Endothelial cell of umbilical vein (primary cell): ENCODE measurements around the gene RSRC1. TPM values are rescaled to one million over a fixed set of nuclear protein-coding genes. Genes with fewer than 3 reads are reported as not detected.

ENCODE experiments used
- BruUV-seq: library from RNA; stranded (reverse); fragments of 400-500 nt; replicated peaks from 2 replicates; lab custom pipeline; 2021; lab: Mats Ljungman, UMichigan
- CTCF ChIA-PET: fragments of 300-600, 350-600 bp; sonication (Branson Sonifier 250); formaldehyde crosslinking; loops from one replicate; lab custom pipeline; 2021; ENCODE audit warnings: antibody characterized with exemption, inconsistent platforms; lab: Charles Lee
- POLR2A ChIA-PET: fragments of 300-600, 350-600 bp; sonication (Branson Sonifier 250); formaldehyde crosslinking; loops from one replicate; lab custom pipeline; 2021; ENCODE audit warnings: antibody characterized with exemption, inconsistent platforms; lab: Charles Lee
- DNase-seq: peaks from one replicate; pipeline ENCODE4 v3.0.0-alpha.2; 2011; ENCODE audit warnings: low read depth, low spot score
- FAIRE-seq: peaks from 2 replicates; lab custom pipeline; 2011; peaks lifted over from hg19 to GRCh38; lab: Jason Lieb, UNC
- H2AFZ ChIP-seq: 2 replicates; pipeline ENCODE4 v1.6.0; 2012; ENCODE audit warnings: low read depth, low read length, control low read depth, inconsistent platforms
- H3K27ac ChIP-seq: 2 replicates; pipeline ENCODE4 v1.5.1; 2011; ENCODE audit warnings: low read depth, mild to moderate bottlenecking, control low read depth, low read length, moderate library complexity; ENCODE audit not compliant: insufficient read depth
- H3K27me3 ChIP-seq, 2 experiments: 2 replicates each; pipeline versions ENCODE4 v1.6.0 to v1.6.1; 2011; ENCODE audit warnings: low read length in 2 of 2, mixed read lengths in 1 of 2; ENCODE audit not compliant: control insufficient read depth in 2 of 2, insufficient read depth in 2 of 2
- H3K36me3 ChIP-seq, 2 experiments: 2 replicates in 1 of 2; 3 replicates in 1 of 2; pipeline ENCODE4 v1.5.1; 2011; ENCODE audit warnings: low read length in 2 of 2, mild to moderate bottlenecking in 1 of 2, moderate library complexity in 1 of 2; ENCODE audit not compliant: control insufficient read depth in 2 of 2, insufficient read depth in 2 of 2; ENCODE audit errors: extremely low read depth in 1 of 2
- H3K4me1 ChIP-seq: 3 replicates; pipeline ENCODE4 v1.5.1; 2011; ENCODE audit warnings: mild to moderate bottlenecking, low read length; ENCODE audit not compliant: control insufficient read depth, insufficient read depth; ENCODE audit errors: extremely low read depth
- H3K4me2 ChIP-seq: 2 replicates; pipeline ENCODE4 v1.6.1; 2011; ENCODE audit warnings: low read length, control low read depth, mixed read lengths; ENCODE audit not compliant: insufficient read depth
- H3K4me3 ChIP-seq, 3 experiments: fragments of 200-600 bp in 1 of 3; sonication (generic), shearing (Covaris generic) in 1 of 3; replicated peaks in 1 of 3; 2 replicates each; pipeline ENCODE4 v1.5.1; 2011 to 2016; ENCODE audit warnings: control low read depth in 3 of 3, low read length in 3 of 3, mild to moderate bottlenecking in 2 of 3, inconsistent platforms in 1 of 3, low read depth in 1 of 3, moderate library complexity in 1 of 3; ENCODE audit not compliant: insufficient read depth in 1 of 3
- H3K79me2 ChIP-seq: 2 replicates; pipeline ENCODE4 v1.6.0; 2012; ENCODE audit warnings: low read length, inconsistent platforms; ENCODE audit not compliant: control insufficient read depth, insufficient read depth
- H3K9ac ChIP-seq: replicated peaks from 2 replicates; pipeline ENCODE3; 2011; ENCODE audit warnings: low read length, control low read depth; ENCODE audit not compliant: insufficient read depth; ENCODE audit errors: extremely low read depth
- H3K9me1 ChIP-seq: replicated peaks from 3 replicates; pipeline ENCODE4 v1.6.0; 2011; ENCODE audit warnings: mild to moderate bottlenecking, low read length; ENCODE audit not compliant: control insufficient read depth, insufficient read depth; ENCODE audit errors: extremely low read depth
- H3K9me3 ChIP-seq: replicated peaks from 2 replicates; pipeline ENCODE4 v1.5.1; 2012; ENCODE audit warnings: low read length, inconsistent platforms; ENCODE audit not compliant: control insufficient read depth, insufficient read depth
- H4K20me1 ChIP-seq: replicated peaks from 2 replicates; pipeline ENCODE3; 2011; ENCODE audit warnings: mild to moderate bottlenecking, low read length; ENCODE audit not compliant: control insufficient read depth, insufficient read depth; ENCODE audit errors: extremely low read depth
- EZH2 ChIP-seq: IDR thresholded peaks from 2 replicates; pipeline ENCODE4 v1.6.1; 2012; ENCODE audit warnings: borderline replicate concordance, low read depth, mild to moderate bottlenecking, moderate library complexity, low read length, inconsistent platforms; ENCODE audit not compliant: severe bottlenecking
- FOS ChIP-seq: IDR thresholded peaks from 2 replicates; pipeline ENCODE4 v1.6.1; 2011; ENCODE audit warnings: mild to moderate bottlenecking, low read length, moderate library complexity, borderline replicate concordance; ENCODE audit not compliant: insufficient read depth
- GATA2 ChIP-seq: IDR thresholded peaks from 2 replicates; pipeline ENCODE4 v1.7.0; 2011; ENCODE audit warnings: low read depth, mild to moderate bottlenecking, moderate library complexity, mixed read lengths, low read length; ENCODE audit not compliant: insufficient read length, insufficient read depth
- JUN ChIP-seq: IDR thresholded peaks from 2 replicates; pipeline ENCODE4 v1.6.1; 2011; ENCODE audit warnings: borderline replicate concordance, low read depth; ENCODE audit not compliant: insufficient read length, insufficient read depth
- MYC ChIP-seq: IDR thresholded peaks from one replicate; pipeline ENCODE4 v1.6.1; 2011; ENCODE audit warnings: mild to moderate bottlenecking, low read depth, low read length
- POLR2A ChIP-seq: IDR thresholded peaks from 2 replicates; pipeline ENCODE4 v1.6.1; 2012; ENCODE audit warnings: low read depth, mild to moderate bottlenecking, control low read depth, low read length
- POLR2AphosphoS5 ChIP-seq: IDR thresholded peaks from 2 replicates; pipeline ENCODE4 v1.6.1; 2012; ENCODE audit warnings: low read depth, mild to moderate bottlenecking, control low read depth, low read length, moderate library complexity; ENCODE audit not compliant: insufficient read depth
- dilution Hi-C: fragments of 300-500 bp; cut with MboI; formaldehyde crosslinking; loops from one replicate; pipeline ENCODE4 v1.15.0; 2019; ENCODE audit warnings: low sequenced_read_pairs; ENCODE audit not compliant: extremely low pct_ligation_motif_present
- intact Hi-C: fragments of 100-400 bp; cut with micrococcal nuclease; formaldehyde crosslinking; loops from one replicate; pipeline ENCODE4 v1.10.0; 2022
- polyA plus RNA-seq, 4 experiments: library from polyadenylated mRNA; depleted of rRNA in 3 of 4; stranded (reverse) in 3 of 4; unstranded in 1 of 4; fragments of >200 nt; gene quantifications; 2 replicates each; pipeline versions ENCODE4 v1.2.1 to v1.2.3, GENCODE V29; 2011 to 2012; ENCODE audit warnings: missing spikeins in 1 of 4
- total RNA-seq: library from RNA; stranded (reverse); gene quantifications from 2 replicates; pipeline ENCODE4 v1.2.3, GENCODE V29; 2021
- TF ChIP-seq, protein P1 (sequence below), 2 donors: IDR thresholded peaks; 1 replicate in 1 of 2; 2 replicates in 1 of 2; pipeline ENCODE4 v1.5.1; 2011; ENCODE audit warnings: low read length in 2 of 2, mild to moderate bottlenecking in 2 of 2, moderate library complexity in 2 of 2, control low read depth in 1 of 2, inconsistent platforms in 1 of 2, low read depth in 1 of 2; ENCODE audit not compliant: insufficient read depth in 1 of 2; ENCODE audit errors: extremely low read depth in 1 of 2
- TF ChIP-seq, protein P2 (sequence below): IDR thresholded peaks from 2 replicates; pipeline ENCODE4 v1.6.1; 2011; ENCODE audit not compliant: insufficient read depth, insufficient read length

RSRC1 gene
- total and polyA plus RNA-seq, 2 donors (not counting 3 experiments of a cell fraction or from before 2014, with no cell fraction given): 1.8 to 25.4 TPM

DNA sequence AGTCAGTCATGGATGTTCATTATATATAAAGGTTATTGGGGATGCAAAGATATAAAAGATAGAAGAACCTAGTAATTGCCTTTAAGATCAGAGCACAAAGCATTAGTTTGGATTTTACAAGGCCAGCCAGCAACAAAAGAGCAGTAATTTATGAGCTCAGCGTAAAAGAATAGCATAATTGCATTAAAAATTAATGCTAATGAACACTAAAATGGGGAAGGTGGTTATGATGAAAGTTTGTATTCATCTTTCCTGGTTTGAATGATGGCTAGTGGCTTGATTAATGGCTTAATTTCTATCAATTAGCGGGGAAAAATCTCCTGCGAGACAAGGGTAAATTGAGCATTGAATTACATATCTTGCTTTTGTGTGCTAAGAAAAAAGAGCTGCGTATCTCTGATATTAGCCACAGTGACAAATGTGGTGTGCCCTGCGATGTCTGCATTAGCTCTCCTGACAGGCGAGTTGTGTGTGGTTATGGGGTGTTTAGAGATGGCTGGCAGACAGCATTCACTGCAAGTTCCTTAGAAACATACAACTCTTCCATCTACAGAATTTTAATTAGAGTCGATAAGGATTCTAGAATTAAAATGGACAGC is 418.3 kb downstream of the RSRC1 start:
- Histone ChIP-seq H3K9me1 (no peaks in the 10 kb centered on the region), H3K27me3 (no peaks in the 10 kb centered on the region), H3K9ac (no peak overlapping the region), H4K20me1 (no peaks in the 10 kb centered on the region), H3K4me1 (no peaks in the 10 kb centered on the region), H3K4me3 (no peak overlapping the region), H3K9me3 (no peaks in the 10 kb centered on the region), H3K79me2 (no peaks in the 10 kb centered on the region), H3K27ac (no peak overlapping the region), H3K36me3 (no peaks in the 10 kb centered on the region), H2AFZ (no peak overlapping the region), H3K4me2 (no peak overlapping the region)
- ChIA-PET POLR2A (no interaction called here), CTCF (interaction anchor here (1.4 to 3.0 kb wide), 3 partner anchors 263 to 922 kb away, joined by 3 to 17 read pairs (median 6); no protein-coding TSS in a partner anchor)
- FAIRE-seq: no peak
- no peak for DNase-seq
- TF ChIP-seq GATA2: no peak
- no peak for TF ChIP-seq POLR2A
- TF ChIP-seq FOS: no peak
- TF ChIP-seq MYC: no peak
- TF ChIP-seq POLR2AphosphoS5: no peak
- no peak for TF ChIP-seq EZH2
- TF ChIP-seq, protein P1, sequence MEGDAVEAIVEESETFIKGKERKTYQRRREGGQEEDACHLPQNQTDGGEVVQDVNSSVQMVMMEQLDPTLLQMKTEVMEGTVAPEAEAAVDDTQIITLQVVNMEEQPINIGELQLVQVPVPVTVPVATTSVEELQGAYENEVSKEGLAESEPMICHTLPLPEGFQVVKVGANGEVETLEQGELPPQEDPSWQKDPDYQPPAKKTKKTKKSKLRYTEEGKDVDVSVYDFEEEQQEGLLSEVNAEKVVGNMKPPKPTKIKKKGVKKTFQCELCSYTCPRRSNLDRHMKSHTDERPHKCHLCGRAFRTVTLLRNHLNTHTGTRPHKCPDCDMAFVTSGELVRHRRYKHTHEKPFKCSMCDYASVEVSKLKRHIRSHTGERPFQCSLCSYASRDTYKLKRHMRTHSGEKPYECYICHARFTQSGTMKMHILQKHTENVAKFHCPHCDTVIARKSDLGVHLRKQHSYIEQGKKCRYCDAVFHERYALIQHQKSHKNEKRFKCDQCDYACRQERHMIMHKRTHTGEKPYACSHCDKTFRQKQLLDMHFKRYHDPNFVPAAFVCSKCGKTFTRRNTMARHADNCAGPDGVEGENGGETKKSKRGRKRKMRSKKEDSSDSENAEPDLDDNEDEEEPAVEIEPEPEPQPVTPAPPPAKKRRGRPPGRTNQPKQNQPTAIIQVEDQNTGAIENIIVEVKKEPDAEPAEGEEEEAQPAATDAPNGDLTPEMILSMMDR (IDR thresholded peaks at IDR 0.05; ENCODE audit: extremely low read depth in 1 of 2, insufficient read depth in 1 of 2, low read depth in 1 of 2, low read length in 2 of 2): no peak
- TF ChIP-seq JUN: no peak
- TF ChIP-seq, protein P2, sequence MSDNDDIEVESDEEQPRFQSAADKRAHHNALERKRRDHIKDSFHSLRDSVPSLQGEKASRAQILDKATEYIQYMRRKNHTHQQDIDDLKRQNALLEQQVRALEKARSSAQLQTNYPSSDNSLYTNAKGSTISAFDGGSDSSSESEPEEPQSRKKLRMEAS: no peak
- BruUV-seq: no TSS peak
- dilution Hi-C loops: no loop called here
- intact Hi-C loops: no loop called here
